Measurements from ENCODE around the gene PIGW.

DNA sequence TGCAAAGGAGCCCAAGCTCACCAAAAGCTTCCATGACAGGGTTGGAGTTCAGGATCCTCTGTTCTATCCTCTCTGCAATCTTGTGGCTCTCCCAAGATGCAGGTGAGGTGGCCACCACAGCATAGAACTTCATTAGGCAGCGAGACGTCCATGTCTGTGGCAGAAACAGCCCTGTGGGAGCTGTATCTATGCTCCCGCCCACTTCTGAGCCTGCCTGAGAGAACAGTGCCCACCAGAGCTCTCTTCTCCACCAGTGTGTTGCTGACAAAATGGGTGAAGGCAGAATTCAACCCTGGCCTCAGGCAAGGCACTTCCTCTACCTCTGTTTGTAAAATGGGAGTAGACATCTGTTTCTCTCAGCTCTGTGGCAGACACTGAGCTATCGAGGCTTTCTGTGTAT lies 18.9 kb upstream of the PIGW start:
- no peak for TF ChIP-seq CTCF (IDR thresholded peaks at IDR 0.05)
- TF ChIP-seq POLR2A (IDR thresholded peaks at IDR 0.05) = no peak
- TF ChIP-seq EP300 (IDR thresholded peaks at IDR 0.05) = no peak

Data from tibial nerve (tissue), 4 donors.